ENCODE results near the gene STX8.

DNA sequence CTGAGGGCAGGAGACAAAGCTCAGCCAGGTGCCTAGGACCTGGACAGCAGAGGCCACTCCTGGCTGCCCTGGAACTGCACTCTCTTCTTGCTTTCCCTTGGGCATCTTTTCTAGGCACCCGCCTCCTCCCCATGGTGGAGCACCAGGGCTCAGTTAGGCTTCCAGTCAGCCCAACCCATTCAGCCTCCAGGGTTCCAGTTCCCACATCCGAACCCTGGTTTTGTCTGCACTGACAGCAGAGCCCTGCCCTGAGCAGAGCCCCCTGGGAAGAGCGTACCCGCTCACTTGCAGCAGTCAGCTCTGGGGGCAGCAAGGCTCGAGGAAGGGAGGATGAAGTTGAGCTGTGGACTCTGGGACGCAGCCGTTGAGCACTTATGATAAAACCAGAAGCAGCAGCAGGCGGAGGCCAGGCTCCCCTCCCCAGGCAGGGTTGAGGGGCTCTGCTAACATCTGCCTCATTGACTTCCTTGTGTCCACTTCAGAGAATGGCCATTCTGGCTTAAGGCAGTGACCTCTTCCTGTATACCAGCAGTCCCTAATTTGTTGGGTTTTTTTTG, 341.2 kb downstream of the STX8 start:
- TF ChIP-seq, protein P1, sequence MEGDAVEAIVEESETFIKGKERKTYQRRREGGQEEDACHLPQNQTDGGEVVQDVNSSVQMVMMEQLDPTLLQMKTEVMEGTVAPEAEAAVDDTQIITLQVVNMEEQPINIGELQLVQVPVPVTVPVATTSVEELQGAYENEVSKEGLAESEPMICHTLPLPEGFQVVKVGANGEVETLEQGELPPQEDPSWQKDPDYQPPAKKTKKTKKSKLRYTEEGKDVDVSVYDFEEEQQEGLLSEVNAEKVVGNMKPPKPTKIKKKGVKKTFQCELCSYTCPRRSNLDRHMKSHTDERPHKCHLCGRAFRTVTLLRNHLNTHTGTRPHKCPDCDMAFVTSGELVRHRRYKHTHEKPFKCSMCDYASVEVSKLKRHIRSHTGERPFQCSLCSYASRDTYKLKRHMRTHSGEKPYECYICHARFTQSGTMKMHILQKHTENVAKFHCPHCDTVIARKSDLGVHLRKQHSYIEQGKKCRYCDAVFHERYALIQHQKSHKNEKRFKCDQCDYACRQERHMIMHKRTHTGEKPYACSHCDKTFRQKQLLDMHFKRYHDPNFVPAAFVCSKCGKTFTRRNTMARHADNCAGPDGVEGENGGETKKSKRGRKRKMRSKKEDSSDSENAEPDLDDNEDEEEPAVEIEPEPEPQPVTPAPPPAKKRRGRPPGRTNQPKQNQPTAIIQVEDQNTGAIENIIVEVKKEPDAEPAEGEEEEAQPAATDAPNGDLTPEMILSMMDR (IDR thresholded peaks at IDR 0.05): no peak
- TF ChIP-seq POLR2A (IDR thresholded peaks at IDR 0.05): no peak
